ENCODE results near the gene PDE4A.
"Not testable (repeated sequence)": the region's sequence is repeated elsewhere in the genome, so short reads cannot be mapped to it uniquely, and the experiment has no call there.

Gene PDE4A

DNA sequence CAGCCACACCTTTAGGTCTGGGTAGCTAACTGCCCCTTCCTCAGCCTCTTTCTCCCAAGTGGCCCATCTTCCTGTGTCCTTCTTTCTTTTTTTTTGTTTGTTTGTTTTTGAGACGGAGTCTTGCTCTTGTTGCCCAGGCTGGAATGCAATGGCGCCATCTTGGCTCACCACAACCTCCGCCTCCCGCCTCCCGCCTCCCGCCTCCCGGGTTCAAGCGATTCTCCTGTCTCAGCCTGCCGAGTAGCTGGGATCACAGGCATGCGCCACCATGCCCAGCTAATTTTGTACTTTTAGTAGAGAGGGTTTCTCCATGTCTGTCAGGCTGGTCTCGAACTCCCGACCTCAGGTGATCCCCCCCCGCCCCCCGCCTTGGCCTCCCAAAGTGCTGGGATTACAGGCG is 41.7 kb downstream of the PDE4A start:
- not testable (repeated sequence) for DNase-seq (ENCODE audit: low spot score)

GRCh38 chr19:10462557-10462956 is 42.2 kb downstream of the PDE4A start:
- no peak for DNase-seq (ENCODE audit: low spot score)

GRCh38 chr19:10464456-10464855 is 44.1 kb downstream of the PDE4A start:
- DNase-seq (ENCODE audit: low spot score): no peak

DNA sequence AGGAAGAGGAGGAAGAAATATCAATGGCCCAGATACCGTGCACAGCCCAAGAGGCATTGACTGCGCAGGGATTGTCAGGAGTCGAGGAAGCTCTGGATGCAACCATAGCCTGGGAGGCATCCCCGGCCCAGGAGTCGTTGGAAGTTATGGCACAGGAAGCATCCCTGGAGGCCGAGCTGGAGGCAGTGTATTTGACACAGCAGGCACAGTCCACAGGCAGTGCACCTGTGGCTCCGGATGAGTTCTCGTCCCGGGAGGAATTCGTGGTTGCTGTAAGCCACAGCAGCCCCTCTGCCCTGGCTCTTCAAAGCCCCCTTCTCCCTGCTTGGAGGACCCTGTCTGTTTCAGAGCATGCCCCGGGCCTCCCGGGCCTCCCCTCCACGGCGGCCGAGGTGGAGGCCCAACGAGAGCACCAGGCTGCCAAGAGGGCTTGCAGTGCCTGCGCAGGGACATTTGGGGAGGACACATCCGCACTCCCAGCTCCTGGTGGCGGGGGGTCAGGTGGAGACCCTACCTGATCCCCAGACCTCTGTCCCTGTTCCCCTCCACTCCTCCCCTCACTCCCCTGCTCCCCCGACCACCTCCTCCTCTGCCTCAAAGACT is 46.9 kb downstream of the PDE4A start:
- DNase-seq (ENCODE audit: low spot score): no peak

DNA sequence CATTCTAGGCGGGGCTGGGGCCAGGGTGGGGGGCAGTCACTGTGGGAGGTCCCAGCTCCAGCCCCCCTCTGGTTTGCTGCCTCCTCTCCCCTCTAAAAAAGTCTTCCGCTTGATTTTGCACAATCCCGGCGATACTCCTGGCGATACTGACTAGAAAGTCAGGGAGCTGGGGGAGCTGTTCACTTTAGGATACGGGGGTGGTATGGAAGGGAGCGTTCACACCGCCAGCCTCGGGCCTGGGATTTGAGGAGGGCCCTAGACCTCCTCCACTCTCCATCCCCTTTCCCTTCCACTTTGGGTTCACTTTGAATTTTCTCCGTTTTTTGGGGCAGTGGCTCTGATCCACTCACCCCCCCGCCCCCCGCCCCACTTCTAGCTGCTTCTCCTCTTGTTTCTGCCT is 47.8 kb downstream of the PDE4A start:
- DNase-seq (ENCODE audit: low spot score): no peak

DNA sequence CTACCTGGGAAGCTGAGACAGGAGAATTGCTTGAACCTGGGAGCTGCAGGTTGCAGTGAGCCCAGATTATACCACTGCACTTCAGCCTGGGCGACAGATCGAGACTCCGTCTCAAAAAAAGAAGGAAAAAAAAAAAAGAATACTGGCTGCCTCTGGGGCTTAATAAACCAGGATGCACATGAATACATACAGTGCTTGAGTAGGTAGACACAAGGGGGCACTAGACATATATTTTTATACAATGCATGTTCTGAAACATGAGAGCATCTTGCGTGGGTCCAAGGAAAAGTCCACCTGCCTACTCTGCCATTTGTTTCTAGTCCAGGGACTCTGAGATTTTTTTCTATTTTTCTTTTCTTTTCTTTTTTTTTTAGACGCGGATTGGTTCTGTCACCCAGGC is 51.6 kb downstream of the PDE4A start:
- DNase-seq (ENCODE audit: low spot score): no peak

DNA sequence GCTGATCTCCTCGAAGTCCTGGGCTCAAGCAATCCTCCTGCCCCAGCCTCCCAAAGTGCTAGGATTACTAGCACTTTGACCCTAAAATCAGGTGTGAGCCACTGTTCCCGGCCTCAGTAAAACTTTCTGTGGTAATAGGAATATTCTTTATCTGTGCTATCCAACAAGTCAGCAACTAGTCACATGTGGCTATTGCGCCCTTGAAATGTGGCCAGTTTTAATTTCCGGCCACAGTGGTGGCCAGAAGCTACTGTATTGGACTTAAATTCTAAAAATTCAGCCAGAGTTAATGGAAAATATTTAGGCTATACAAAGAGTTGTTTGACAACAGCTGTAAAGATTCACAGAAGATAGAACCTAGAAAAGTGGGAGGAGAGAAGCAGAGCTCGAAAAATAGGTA is 52.9 kb downstream of the PDE4A start:
- no peak for DNase-seq (ENCODE audit: low spot score)

GRCh38 chr19:10474962-10475451 is 54.7 kb downstream of the PDE4A start:
- no peak for DNase-seq (ENCODE audit: low spot score)

DNA sequence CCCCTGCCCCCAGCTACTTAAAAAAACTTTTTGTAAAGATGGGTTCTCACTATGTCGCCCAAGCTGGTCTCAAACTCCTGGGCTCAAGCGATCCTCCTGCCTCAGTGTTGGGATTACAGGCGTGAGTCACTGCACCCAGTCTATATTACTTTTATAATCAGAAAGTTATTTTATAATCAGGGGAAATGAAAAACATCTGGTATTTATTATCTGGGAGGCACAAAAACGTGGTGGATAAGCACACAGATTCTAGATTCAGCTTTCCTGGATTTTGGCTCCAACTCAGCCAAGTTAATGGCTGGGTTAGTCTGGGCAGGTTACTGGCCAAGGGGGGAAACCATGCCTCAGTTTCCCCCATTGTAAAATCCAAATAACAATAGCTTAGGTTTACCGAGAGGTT is 58.1 kb downstream of the PDE4A start:
- DNase-seq (ENCODE audit: low spot score): no peak

DNA sequence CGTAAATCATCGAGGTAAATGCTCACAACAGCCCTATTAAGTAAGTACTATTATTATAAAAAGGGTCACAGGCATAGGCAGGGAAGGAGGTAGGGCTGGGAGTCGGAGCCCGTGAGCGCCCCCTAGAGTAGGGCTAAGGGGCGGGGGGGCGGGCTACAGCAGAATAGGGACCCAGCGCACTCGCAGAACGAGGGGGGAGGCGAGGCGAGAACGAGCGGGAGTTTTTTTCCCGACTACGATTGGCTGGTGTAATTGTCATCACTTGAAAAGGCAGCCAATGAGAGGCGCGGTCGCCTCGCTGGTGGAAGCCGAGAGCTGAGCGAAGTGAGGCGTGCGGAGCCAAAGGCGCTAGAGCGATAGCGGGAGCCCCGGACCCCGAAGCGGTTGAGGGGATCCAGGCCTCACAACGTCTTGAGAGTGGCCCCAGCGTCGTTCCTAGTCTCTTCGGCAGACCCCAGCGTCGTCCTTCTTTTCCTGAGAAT is 58.6 kb downstream of the PDE4A start:
- peak; percentile 96 for DNase-seq (ENCODE audit: low spot score)

DNA sequence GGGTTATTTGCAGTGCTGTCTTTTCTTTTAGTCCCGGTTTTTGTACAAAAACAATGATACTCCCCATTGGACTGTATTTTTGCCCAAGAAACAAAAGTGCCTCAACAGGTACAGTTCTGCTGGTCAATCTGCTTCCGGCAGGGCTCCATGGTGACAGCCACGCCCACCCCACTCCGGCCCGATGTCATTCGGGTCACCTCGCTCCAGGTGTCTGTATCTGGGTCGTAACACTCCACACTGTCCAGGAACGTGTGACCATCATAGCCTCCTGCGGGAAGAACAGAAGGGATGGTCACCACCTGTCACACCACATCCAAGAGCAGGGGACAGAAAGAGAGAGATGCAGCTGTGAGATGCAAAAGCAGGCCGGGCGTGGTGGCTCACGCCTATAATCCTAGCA is 66.2 kb downstream of the PDE4A start:
- no peak for DNase-seq (ENCODE audit: low spot score)

DNA sequence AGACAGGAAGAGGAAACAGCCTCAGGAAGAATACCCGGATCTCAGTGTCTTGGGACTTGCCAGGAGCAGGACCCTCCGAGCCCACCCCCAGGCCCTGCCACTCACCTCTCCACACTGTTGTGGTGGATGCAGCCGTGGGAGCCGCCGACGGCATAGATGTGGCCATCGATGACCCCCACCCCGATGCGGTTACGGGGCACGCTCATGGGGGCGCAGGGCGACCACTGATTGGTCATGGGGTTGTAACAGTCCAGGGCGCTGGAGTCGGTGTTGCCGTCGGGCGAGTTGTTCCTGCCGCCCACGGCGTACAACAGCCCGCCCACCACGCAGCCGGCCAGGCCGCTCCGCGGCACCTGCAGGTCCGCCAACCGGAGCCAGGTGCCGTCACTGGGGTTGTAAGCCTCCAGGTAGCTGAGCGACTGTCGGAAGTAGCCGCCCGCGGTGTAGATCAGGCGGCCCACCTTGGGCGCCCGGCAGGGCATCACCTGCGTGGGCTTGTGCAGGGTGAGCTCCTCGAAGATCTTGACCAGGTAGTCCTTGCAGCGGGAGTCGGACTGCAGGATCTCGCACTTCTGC is 71.2 kb downstream of the PDE4A start:
- no peak for DNase-seq (ENCODE audit: low spot score)

DNA sequence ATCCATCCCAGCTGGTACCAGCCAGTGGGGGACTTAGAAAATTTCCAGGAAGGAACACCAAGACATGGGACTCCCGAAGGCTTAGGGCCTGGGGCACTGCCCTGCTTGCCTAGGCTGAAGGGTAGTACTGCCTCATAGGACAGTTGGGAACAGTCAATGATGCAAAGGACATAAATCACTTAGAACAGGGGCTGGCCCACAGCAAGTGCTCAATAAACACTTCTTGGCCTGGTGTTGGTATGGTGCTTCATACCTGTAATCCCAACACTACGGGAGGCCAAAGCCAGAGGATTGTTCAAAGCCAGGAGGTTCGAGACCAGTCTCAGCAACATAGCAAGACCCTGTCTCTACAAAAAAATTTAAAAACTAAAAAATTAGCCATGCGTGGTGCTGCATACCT is 77.0 kb downstream of the PDE4A start:
- no peak for DNase-seq (ENCODE audit: low spot score)

GRCh38 chr19:10499550-10500246 is 79.4 kb downstream of the PDE4A start:
- no peak for DNase-seq (ENCODE audit: low spot score)

GRCh38 chr19:10500247-10500592 is 79.9 kb downstream of the PDE4A start:
- no peak for DNase-seq (ENCODE audit: low spot score)

DNA sequence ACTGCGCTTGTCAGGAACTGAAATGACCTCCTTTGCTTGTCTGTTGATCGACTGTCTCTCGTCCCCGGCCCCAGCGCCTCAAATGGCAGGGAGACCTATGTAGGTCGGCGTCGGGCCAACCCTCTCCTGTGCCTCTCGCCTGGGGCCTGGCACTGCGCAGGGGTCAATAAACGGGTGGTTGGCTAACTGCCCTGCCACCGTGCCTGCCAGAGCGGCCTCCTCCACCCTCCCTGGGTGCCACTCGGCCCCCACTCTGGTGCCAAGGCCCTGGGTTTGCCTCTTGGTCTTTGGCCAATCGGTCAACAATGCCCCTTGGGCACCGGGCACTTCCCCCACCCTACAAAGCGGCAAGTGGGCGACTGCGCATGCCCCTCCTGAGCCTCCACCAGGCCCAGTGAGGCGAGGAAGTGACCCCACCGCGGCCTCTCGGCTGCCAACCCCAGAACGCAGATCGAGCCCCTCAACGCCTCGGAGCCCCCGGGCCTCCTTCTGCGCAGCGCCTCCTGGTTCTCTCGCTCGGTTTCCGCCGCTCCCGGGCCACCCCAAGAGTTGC is 81.7 kb downstream of the PDE4A start:
- DNase-seq (ENCODE audit: low spot score): peak; percentile 70

- DNase-seq (ENCODE audit: low spot score): peak; percentile 84
Observed at GRCh38 chr19:10502524-10503001, 82.2 kb downstream of the PDE4A start.

DNA sequence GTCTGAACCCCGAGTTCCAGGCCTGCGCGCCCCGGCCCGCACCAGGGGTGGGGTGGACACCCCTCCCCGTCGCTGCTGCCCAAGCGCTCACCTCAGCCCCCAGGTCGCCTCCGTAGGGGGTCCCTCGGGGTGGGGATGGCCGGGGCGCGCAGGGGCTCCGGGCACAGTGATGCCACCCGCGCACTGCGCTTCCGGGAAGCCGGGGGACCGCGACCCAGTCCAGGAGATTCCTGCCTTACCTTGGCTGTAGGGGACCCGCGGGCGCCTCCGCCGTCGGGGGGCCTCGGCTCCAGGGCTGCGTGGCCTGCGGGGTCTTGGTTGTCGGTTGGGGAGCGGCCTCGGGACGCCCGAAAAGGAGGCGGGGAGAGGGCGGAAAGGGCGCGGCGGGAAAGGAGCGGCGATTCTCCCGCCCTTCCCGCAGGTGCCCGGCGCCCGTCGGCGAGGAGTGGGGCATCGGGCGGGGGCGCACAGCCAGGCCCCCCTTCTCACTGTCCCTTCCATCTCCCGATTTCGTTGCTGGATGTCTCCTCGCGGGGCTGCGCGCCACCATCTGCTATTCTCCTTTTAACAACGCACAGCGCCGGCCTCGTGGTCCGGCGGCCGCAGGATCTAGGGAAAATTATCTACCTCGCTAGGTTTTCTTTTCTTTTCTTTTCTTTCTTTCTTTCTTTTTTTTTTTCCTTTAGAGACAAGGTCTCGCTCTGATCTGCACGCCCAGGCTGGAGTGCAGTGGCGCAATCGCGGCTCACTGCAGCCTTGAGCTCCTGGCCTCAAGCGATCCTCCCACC is 82.9 kb downstream of the PDE4A start, which contains the start of gene KEAP1:
TSS of gene KEAP1 (minus strand) at position 355 of the 788 bp plus-strand sequence. CDS start 3,323 bp downstream, outside the sequence.
- DNase-seq (ENCODE audit: low spot score): no peak

DNA sequence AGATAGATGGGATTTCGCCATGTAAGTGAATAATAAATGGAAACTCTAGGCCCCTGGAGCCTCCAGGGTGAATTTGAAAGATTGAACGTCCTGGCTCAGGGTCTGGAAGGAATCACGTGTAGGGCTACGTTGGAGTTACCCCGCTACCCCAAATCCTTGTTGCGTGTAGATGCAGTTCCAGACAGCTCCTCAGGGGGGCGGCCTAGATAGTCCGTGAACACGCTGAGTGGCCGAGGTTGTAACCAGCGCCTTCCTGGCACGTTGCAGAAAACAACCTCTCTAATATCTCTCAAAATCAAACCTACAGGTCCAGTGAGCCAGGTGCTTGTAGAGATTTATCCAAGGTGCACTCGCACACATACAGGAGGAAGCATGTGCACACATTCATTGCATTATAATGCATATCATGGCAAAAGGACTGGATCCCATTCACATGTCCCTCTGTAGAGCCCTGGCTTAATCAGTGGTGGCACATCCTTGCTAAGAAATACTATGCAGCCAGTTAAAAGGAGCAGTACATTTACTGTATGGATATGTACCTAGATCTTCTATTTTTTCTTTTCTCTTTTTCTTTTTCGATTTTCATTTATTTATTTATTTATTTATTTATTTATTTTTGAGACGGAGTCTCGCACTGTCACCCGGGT is 85.4 kb downstream of the PDE4A start:
- DNase-seq (ENCODE audit: low spot score): peak; percentile 57

DNA sequence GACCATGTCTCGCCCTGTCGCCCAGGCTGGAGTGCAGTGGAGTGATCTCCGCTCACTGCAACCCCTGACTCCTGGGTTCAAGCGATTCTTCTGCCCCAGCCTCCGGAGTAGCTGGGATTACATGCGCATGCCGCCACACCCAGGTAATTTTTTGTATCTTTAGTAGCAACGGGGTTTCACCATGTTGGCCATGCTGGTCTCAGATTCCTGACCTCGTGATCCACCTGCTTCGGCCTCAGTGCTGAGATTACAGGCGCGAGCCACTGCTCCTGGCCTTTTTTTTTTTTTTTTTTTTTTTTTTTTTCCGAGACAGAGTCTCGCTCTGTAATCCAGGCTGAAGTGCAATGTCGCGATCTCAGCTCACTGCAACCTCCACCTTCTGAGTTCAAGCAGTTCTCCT is 87.7 kb downstream of the PDE4A start:
- no peak for DNase-seq (ENCODE audit: low spot score)

DNA sequence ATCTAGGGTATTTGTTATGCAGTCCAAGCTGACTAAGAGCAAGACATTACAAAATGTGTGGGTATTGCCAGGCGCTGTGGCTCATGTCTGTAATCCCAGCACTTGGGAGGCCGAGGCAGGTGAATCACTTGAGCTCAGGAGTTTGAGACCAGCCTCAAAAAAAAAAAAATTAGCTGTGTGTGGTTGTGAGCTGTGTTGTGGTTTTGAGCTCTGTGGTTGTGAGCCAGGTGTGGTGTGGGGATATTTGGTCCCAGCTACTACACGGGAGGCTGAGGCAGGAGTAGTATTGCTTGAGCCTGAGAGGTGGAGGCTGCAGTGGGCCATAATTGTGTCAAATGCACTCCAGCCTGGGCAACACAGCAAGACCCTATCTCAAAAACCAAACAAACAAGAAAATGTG is 88.4 kb downstream of the PDE4A start:
- DNase-seq (ENCODE audit: low spot score): no peak

Data from pons (tissue), 1 donor.